AG09319 (cell line): Measurements from ENCODE around the gene TMTC2.

ENCODE experiments used
- DNase-seq: peaks from one replicate; pipeline ENCODE4 v3.0.0-alpha.2; 2010; ENCODE audit warnings: low read depth; ENCODE audit errors: extremely low read depth
- TF ChIP-seq, protein P1 (sequence below): IDR thresholded peaks from 2 replicates; pipeline ENCODE4 v1.5.1; 2011; ENCODE audit warnings: low read depth, mild to moderate bottlenecking, inconsistent platforms, low read length, moderate library complexity

The TMTC2 gene

DNA sequence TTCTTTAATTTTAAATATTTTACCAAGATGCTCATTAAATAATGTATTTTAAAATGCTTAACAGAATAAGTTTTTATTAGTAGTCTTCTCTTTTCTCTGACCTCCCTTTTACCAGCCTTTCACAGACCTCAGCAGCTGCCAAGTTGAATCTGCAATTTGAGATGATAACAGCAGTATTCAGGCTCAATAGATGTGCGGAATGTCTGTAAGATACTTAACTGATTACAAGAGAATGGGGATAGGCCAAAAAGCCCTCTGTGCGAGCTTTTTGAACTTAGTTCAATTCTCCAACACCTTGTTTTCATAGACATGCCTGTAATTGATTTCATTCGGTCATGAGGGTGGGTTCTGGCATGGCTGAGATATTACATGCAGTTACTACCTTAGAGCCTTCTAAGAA is 277.2 kb downstream of the TMTC2 start:
- TF ChIP-seq, protein P1, sequence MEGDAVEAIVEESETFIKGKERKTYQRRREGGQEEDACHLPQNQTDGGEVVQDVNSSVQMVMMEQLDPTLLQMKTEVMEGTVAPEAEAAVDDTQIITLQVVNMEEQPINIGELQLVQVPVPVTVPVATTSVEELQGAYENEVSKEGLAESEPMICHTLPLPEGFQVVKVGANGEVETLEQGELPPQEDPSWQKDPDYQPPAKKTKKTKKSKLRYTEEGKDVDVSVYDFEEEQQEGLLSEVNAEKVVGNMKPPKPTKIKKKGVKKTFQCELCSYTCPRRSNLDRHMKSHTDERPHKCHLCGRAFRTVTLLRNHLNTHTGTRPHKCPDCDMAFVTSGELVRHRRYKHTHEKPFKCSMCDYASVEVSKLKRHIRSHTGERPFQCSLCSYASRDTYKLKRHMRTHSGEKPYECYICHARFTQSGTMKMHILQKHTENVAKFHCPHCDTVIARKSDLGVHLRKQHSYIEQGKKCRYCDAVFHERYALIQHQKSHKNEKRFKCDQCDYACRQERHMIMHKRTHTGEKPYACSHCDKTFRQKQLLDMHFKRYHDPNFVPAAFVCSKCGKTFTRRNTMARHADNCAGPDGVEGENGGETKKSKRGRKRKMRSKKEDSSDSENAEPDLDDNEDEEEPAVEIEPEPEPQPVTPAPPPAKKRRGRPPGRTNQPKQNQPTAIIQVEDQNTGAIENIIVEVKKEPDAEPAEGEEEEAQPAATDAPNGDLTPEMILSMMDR, result no peak
- DNase-seq, result no peak

DNA sequence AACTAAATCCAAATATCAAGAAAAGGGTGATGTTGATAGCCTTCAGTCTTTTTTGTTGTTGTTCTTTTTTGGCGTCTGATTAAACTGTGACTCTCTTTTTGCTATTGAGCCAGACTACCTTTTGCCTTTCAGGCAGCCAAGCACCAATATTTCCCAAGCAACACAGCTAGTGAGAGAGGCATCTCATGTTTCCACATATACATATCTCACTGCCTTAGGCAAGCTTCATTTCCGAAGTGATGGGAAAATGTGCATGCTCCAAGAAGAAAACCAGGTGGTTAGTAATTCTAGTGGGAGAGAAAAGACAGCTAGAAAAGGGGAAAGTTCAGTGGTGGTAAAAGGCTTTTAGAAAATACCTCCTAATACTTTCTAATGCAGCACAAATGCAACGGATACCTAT is 277.7 kb downstream of the TMTC2 start:
- no peak for DNase-seq
- TF ChIP-seq, protein P1, result no peak

DNA sequence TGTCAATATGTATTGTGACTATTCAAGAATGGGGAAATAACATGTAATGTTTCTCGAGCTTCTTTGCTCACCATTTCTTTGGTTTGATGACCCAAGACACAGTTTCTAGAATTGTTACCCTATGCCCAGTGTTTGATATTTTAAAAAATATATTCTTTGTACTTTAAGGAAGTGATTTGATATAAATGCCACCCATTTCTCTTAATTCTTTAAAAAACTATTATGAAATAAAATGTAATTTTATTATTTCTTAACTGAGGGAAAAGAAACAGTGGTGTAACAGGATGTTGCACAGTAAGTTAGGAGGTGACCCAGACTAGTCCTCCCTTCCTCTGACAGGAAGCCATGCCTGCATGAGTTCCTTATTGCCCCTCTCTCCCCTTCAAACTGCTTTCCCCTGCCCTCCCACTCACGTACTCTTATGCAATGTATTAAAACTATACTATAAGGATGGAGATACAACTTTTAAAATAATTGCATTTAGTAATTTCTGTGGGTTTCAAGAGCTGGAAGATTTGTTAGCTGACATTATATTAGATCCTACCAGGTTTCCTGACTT is 279.4 kb downstream of the TMTC2 start:
- DNase-seq, result no peak
- TF ChIP-seq, protein P1, result no peak

DNA sequence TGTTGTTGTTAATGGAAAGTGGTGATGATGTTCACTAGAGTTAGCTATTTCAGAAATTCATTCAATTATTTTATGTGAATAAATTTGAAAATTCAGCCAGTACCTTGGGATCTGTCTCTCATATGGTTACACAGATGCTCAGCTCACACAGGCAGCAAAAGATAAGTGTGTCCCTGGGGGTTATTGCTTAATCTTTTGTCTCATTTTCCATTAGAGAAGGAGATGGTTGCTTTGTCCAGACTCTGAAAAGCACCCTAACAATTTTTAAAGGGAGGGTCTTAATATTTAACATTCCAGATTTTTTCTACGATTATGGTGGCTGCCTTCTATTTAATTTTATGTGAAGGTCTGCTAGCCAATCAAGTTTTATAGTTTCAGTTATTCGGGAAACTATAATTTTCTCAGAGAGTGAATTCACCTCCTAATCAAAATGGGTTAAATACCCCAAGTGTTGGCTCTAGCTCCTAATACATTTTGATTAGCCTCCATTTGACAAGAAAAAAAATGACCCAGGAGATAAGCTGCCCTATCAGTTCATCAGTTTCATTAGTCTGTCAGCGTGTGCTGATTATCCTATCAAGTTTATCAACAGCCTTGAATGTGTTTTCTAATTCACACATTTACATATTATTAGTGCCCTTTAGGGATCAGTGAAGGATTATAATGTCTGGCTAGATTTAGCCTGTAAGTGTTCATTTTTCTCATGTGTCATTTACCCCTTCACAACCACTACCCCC is 282.1 kb downstream of the TMTC2 start:
- no peak for DNase-seq
- TF ChIP-seq, protein P1, result no peak

DNA sequence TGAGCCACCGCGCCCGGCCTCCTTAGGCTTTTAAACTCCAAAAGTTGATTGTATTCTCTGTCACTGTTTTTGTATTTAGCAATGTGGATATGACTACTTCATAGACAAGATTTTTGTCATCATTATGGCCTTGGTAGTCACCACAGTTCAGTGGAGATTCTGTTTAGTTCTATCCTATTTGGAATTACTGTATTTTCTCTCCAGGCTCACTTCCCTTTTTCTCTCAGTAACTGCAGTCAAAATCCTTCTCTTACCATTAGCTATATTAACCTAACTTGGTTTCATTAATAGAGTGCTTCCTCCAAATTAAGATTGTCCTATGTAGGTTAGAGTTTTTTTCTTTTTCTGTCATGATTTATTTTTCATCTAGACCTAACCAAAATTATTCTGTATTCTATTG is 283.9 kb downstream of the TMTC2 start:
- TF ChIP-seq, protein P1, result no peak
- DNase-seq, result no peak

DNA sequence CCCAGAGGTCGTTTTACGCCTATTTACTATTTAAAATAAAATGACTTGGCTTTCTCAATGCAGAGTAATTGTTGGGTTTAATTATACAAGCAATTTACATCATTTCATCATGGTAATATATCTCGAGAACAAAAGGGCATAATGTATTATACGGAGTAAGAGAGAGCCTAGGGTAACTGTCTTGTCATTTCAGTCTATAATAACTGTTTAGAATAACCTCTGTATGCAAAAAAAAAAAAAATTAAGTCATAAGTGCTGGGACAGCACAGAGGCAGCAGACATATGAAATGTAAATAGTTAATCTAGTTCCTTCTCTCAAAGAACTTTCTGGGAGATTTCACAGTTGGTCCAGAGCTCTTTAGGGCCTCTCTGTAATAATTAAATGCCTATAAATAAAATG is 284.9 kb downstream of the TMTC2 start:
- no peak for DNase-seq
- TF ChIP-seq, protein P1, result no peak

DNA sequence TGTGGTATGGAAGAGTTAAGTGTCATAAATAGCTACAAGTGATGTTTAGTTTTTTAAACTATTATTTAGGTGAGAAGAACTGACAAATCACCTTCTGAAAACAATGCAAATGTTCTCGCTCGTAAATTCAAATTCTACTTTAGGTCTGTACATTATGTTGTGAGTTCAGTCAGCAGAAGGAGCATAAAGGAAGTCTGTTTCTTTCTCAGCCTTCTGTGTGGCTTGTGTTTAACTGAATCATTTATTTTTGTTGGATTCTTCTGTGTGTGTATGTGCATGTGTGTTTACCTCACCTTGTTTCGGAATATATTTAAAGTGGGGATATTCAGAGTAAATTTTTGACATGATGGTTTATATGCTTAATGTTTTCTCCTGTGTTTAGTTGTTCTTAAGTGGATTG is 285.9 kb downstream of the TMTC2 start:
- TF ChIP-seq, protein P1, result no peak
- DNase-seq, result no peak
